Measurements from ENCODE around the gene IQSEC1.

Gene IQSEC1

GRCh38 chr3:12934431-12934830 is 138.8 kb downstream of the IQSEC1 start:
- peak in 9 of 14 donors; percentile 14 to 67 (median 36) for DNase-seq

GRCh38 chr3:12933901-12934300 is 139.3 kb downstream of the IQSEC1 start:
- DNase-seq = peak in 1 of 14 donors; percentile 40

- peak in 3 of 14 donors; percentile 13 to 47 (median 25) for DNase-seq
Measured at GRCh38 chr3:12932754-12933153, 140.5 kb downstream of the IQSEC1 start.

GRCh38 chr3:12932347-12932746 is 140.9 kb downstream of the IQSEC1 start:
- DNase-seq = peak in 1 of 14 donors; percentile 49

- peak in 1 of 14 donors; percentile 86 for DNase-seq
Measured at GRCh38 chr3:12931273-12931905, 141.8 kb downstream of the IQSEC1 start.

GRCh38 chr3:12929801-12930200 is 143.4 kb downstream of the IQSEC1 start:
- no peak for DNase-seq

GRCh38 chr3:12926660-12927059 is 146.6 kb downstream of the IQSEC1 start:
- no peak for DNase-seq

- DNase-seq = no peak
Measured at GRCh38 chr3:12925648-12926047, 147.6 kb downstream of the IQSEC1 start.

GRCh38 chr3:12924437-12924836 is 148.8 kb downstream of the IQSEC1 start:
- no peak for DNase-seq

GRCh38 chr3:12922881-12923431 is 150.3 kb downstream of the IQSEC1 start:
- DNase-seq = no peak

GRCh38 chr3:12922306-12922705 is 150.9 kb downstream of the IQSEC1 start:
- DNase-seq = no peak

- DNase-seq = no peak
Measured at GRCh38 chr3:12921736-12922135, 151.5 kb downstream of the IQSEC1 start.

- no peak for DNase-seq
Measured at GRCh38 chr3:12920967-12921366, 152.3 kb downstream of the IQSEC1 start.

- no peak for DNase-seq
Measured at GRCh38 chr3:12919205-12919604, 154.0 kb downstream of the IQSEC1 start.

- no peak for DNase-seq
Measured at GRCh38 chr3:12918231-12918630, 155.0 kb downstream of the IQSEC1 start.

GRCh38 chr3:12916159-12916558 is 157.1 kb downstream of the IQSEC1 start:
- peak in 2 of 14 donors; percentile 10 to 12 for DNase-seq

GRCh38 chr3:12914088-12914487 is 159.1 kb downstream of the IQSEC1 start:
- no peak for DNase-seq

GRCh38 chr3:12911881-12912415 is 161.3 kb downstream of the IQSEC1 start:
- no peak for DNase-seq

GRCh38 chr3:12910356-12911099 is 162.7 kb downstream of the IQSEC1 start:
- DNase-seq = no peak

GRCh38 chr3:12909710-12910109 is 163.5 kb downstream of the IQSEC1 start:
- DNase-seq = no peak

GRCh38 chr3:12908859-12909258 is 164.4 kb downstream of the IQSEC1 start:
- no peak for DNase-seq

- no peak for DNase-seq
Measured at GRCh38 chr3:12908136-12908730, 165.0 kb downstream of the IQSEC1 start.

- no peak for DNase-seq
Measured at GRCh38 chr3:12907729-12908128, 165.5 kb downstream of the IQSEC1 start.

Measured in C1 segment of cervical spinal cord (tissue), 14 donors.